BLaER1 treated with 17β-estradiol and CSF1 and Interleukin-3, amounts not matched to agents 10 nM and 100 nM (cell line): ENCODE data around the gene SPINK9.
"Not testable (repeated sequence)": the region's sequence is repeated elsewhere in the genome, so short reads cannot be mapped to it uniquely, and the experiment has no call there.

Experiments used
- H3K27ac ChIP-seq, 11 experiments: shearing (Covaris generic); formaldehyde crosslinking; 2 replicates each; pipeline ENCODE4 v1.8.1; 2022
- H3K27me3 ChIP-seq, 11 experiments: shearing (Covaris generic); formaldehyde crosslinking; 2 replicates each; pipeline ENCODE4 v1.8.1; 2022
- H3K36me3 ChIP-seq, 11 experiments: shearing (Covaris generic); formaldehyde crosslinking; 2 replicates each; pipeline ENCODE4 v1.8.1; 2022
- H3K4me1 ChIP-seq, 10 experiments: shearing (Covaris generic); formaldehyde crosslinking; 2 replicates each; pipeline ENCODE4 v1.8.1; 2022
- H3K4me2 ChIP-seq, 11 experiments: shearing (Covaris generic); formaldehyde crosslinking; 2 replicates each; pipeline ENCODE4 v1.8.1; 2022
- H3K4me3 ChIP-seq, 10 experiments: shearing (Covaris generic); formaldehyde crosslinking; 2 replicates each; pipeline ENCODE4 v1.8.1; 2022
- H3K9ac ChIP-seq, 11 experiments: shearing (Covaris generic); formaldehyde crosslinking; 2 replicates each; pipeline ENCODE4 v1.8.1; 2022
- H3K9me3 ChIP-seq, 11 experiments: shearing (Covaris generic); formaldehyde crosslinking; replicated peaks in 1 of 11; 2 replicates each; pipeline ENCODE4 v1.8.1; 2022
- H4K20me1 ChIP-seq, 11 experiments: shearing (Covaris generic); formaldehyde crosslinking; 2 replicates each; pipeline ENCODE4 v1.8.1; 2022
- Cebpa-rat ChIP-seq, 11 experiments: shearing (Covaris generic); IDR thresholded peaks; 2 replicates each; pipeline ENCODE4 v1.8.1; 2022

SPINK9 gene

GRCh38 chr5:148314731-148315130, 20.6 kb upstream of the SPINK9 start:
- H3K4me2 ChIP-seq = no peak overlapping the region
- H3K4me3 ChIP-seq = no peak overlapping the region
- no peaks in the 10 kb centered on the region for H3K36me3 ChIP-seq
- no peak overlapping the region for H3K9ac ChIP-seq
- peaks cover 0 to 11% (median 0%) of the 10 kb centered on the region in 10 experiments; a peak in 3 of 20 replicates for H3K4me1 ChIP-seq
- no peaks in the 10 kb centered on the region for H3K27me3 ChIP-seq
- H3K9me3 ChIP-seq = peaks cover 0 to 16% (median 0%) of the 10 kb centered on the region in 11 experiments; a peak in 1 of 22 replicates
- no peak for TF ChIP-seq Cebpa-rat (IDR thresholded peaks at IDR 0.05)
- H3K27ac ChIP-seq = no peak overlapping the region
- no peaks in the 10 kb centered on the region for H4K20me1 ChIP-seq

- not testable (repeated sequence) for H3K27me3 ChIP-seq, H3K4me2 ChIP-seq, H4K20me1 ChIP-seq, H3K36me3 ChIP-seq, H3K9ac ChIP-seq, H3K4me3 ChIP-seq, H3K27ac ChIP-seq, H3K9me3 ChIP-seq
- H3K4me1 ChIP-seq = peaks cover 0 to 11% (median 0%) of the 10 kb centered on the region in 10 experiments; a peak in 3 of 20 replicates
Observed at GRCh38 chr5:148320011-148320963, 15.1 kb upstream of the SPINK9 start.

- Histone ChIP-seq H3K4me3 (no peak overlapping the region), H3K27ac (no peak overlapping the region), H3K4me2 (no peak overlapping the region), H4K20me1 (no peaks in the 10 kb centered on the region), H3K9ac (no peak overlapping the region), H3K27me3 (no peaks in the 10 kb centered on the region), H3K9me3 (peaks cover 0 to 7% (median 0%) of the 10 kb centered on the region in 11 experiments; a peak in 1 of 22 replicates), H3K36me3 (no peaks in the 10 kb centered on the region), H3K4me1 (peaks cover 0 to 8% (median 0%) of the 10 kb centered on the region in 10 experiments; a peak in 2 of 20 replicates)
- TF ChIP-seq Cebpa-rat (IDR thresholded peaks at IDR 0.05) = no peak
Observed at GRCh38 chr5:148333262-148333849, 2.0 kb upstream of the SPINK9 start.

GRCh38 chr5:148336704-148337435, 1.5 kb downstream of the SPINK9 start:
- Histone ChIP-seq H3K27ac (no peak overlapping the region), H3K9ac (no peak overlapping the region), H3K36me3 (no peaks in the 10 kb centered on the region), H3K9me3 (no peaks in the 10 kb centered on the region), H3K4me3 (no peak overlapping the region), H3K4me2 (no peak overlapping the region; a peak in 1 of 22 replicates), H3K27me3 (no peaks in the 10 kb centered on the region), H4K20me1 (no peaks in the 10 kb centered on the region), H3K4me1 (peaks cover 0 to 8% (median 0%) of the 10 kb centered on the region in 10 experiments; a peak in 2 of 20 replicates)
- no peak for TF ChIP-seq Cebpa-rat (IDR thresholded peaks at IDR 0.05)

- H3K36me3 ChIP-seq = no peaks in the 10 kb centered on the region
- H3K9ac ChIP-seq = no peak overlapping the region
- H3K27ac ChIP-seq = no peak overlapping the region
- H3K4me1 ChIP-seq = peaks cover 0 to 15% (median 0%) of the 10 kb centered on the region in 10 experiments; a peak in 5 of 20 replicates
- no peaks in the 10 kb centered on the region for H3K9me3 ChIP-seq
- peak overlapping the region in 3 of 11 experiments; percentile 17 to 74 (median 57); a peak in 3 of 22 replicates for H3K4me2 ChIP-seq
- TF ChIP-seq Cebpa-rat (IDR thresholded peaks at IDR 0.05) = no peak
- no peaks in the 10 kb centered on the region for H4K20me1 ChIP-seq
- H3K27me3 ChIP-seq = no peaks in the 10 kb centered on the region
- no peak overlapping the region for H3K4me3 ChIP-seq
Observed at GRCh38 chr5:148342371-148343045, 7.1 kb downstream of the SPINK9 start.

GRCh38 chr5:148343046-148343407, 7.7 kb downstream of the SPINK9 start:
- Histone ChIP-seq H3K27me3 (no peaks in the 10 kb centered on the region), H3K9me3 (no peaks in the 10 kb centered on the region), H3K4me1 (peaks cover 0 to 15% (median 0%) of the 10 kb centered on the region in 10 experiments; a peak in 5 of 20 replicates), H3K36me3 (no peaks in the 10 kb centered on the region), H3K27ac (peak overlapping the region in 3 of 11 experiments; percentile 7 to 15 (median 8); a peak in 2 of 22 replicates), H3K4me2 (peak overlapping the region in 4 of 11 experiments; percentile 7 to 74 (median 37); a peak in 7 of 22 replicates), H3K9ac (no peak overlapping the region), H3K4me3 (no peak overlapping the region), H4K20me1 (no peaks in the 10 kb centered on the region)
- no peak for TF ChIP-seq Cebpa-rat (IDR thresholded peaks at IDR 0.05)

GRCh38 chr5:148343603-148344487, 8.5 kb downstream of the SPINK9 start:
- H4K20me1 ChIP-seq = no peaks in the 10 kb centered on the region
- no peaks in the 10 kb centered on the region for H3K9me3 ChIP-seq
- peak overlapping the region in 3 of 11 experiments; percentile 7 to 74 (median 57); a peak in 6 of 22 replicates for H3K4me2 ChIP-seq
- no peaks in the 10 kb centered on the region for H3K27me3 ChIP-seq
- H3K27ac ChIP-seq = peak overlapping the region in 3 of 11 experiments; percentile 7 to 15 (median 8); a peak in 2 of 22 replicates
- no peak for TF ChIP-seq Cebpa-rat (IDR thresholded peaks at IDR 0.05)
- H3K9ac ChIP-seq = no peak overlapping the region
- no peaks in the 10 kb centered on the region for H3K36me3 ChIP-seq
- peaks cover 0 to 15% (median 0%) of the 10 kb centered on the region in 10 experiments; a peak in 5 of 20 replicates for H3K4me1 ChIP-seq
- H3K4me3 ChIP-seq = no peak overlapping the region

GRCh38 chr5:148347706-148348105, 12.3 kb downstream of the SPINK9 start:
- H4K20me1 ChIP-seq = no peaks in the 10 kb centered on the region
- H3K4me1 ChIP-seq = peaks cover 0 to 13% (median 0%) of the 10 kb centered on the region in 10 experiments; a peak in 5 of 20 replicates
- H3K4me3 ChIP-seq = no peak overlapping the region
- no peak overlapping the region for H3K4me2 ChIP-seq
- H3K9me3 ChIP-seq = peaks cover 0 to 13% (median 0%) of the 10 kb centered on the region in 11 experiments; a peak in 3 of 22 replicates
- H3K27me3 ChIP-seq = no peaks in the 10 kb centered on the region
- H3K9ac ChIP-seq = no peak overlapping the region
- H3K36me3 ChIP-seq = no peaks in the 10 kb centered on the region
- TF ChIP-seq Cebpa-rat (IDR thresholded peaks at IDR 0.05) = no peak
- no peak overlapping the region for H3K27ac ChIP-seq
